Activated CD8-positive, alpha-beta memory T cell treated with anti-CD3 and anti-CD28 coated beads for 36 hours (primary cell): ENCODE data around the gene ATP8A1. TPM values are rescaled to one million over a fixed set of nuclear protein-coding genes. Genes with fewer than 3 reads are reported as not detected.

Experiments used
- CTCF ChIA-PET: fragments of 350-600 bp; sonication (Branson Sonifier 250); formaldehyde crosslinking; loops from one replicate; lab custom pipeline; 2021; ENCODE audit warnings: antibody characterized with exemption; lab: Charles Lee
- POLR2A ChIA-PET: fragments of 350-600 bp; sonication (Branson Sonifier 250); formaldehyde crosslinking; loops from one replicate; lab custom pipeline; 2021; ENCODE audit warnings: antibody characterized with exemption; lab: Charles Lee
- total RNA-seq, 2 experiments: library from RNA; stranded (reverse); gene quantifications; one replicate each; pipeline ENCODE4 v1.2.3, GENCODE V29; 2021

ATP8A1 gene
- total RNA-seq, 2 experiments from 2014 or later, result 28.9 to 29.1 TPM

- CTCF ChIA-PET, result interaction anchor here (0.6 to 0.8 kb wide), 2 partner anchors 49 to 151 kb away, joined by 3 to 5 read pairs; no protein-coding TSS in a partner anchor
- POLR2A ChIA-PET, result interaction anchor here (0.6 to 0.9 kb wide), 2 partner anchors 40 to 120 kb away, joined by 3 read pairs; no protein-coding TSS in a partner anchor
These were observed 49.7 kb downstream of the ATP8A1 start for GRCh38 chr4:42607011-42607726.

GRCh38 chr4:42605264-42605663 is 51.6 kb downstream of the ATP8A1 start:
- ChIA-PET POLR2A (interaction anchor here (0.6 to 0.7 kb wide), 2 partner anchors 26 to 43 kb away, joined by 3 to 5 read pairs; no protein-coding TSS in a partner anchor), CTCF (no interaction called here)

GRCh38 chr4:42603862-42604261 is 53.0 kb downstream of the ATP8A1 start:
- POLR2A ChIA-PET, result no interaction called here

GRCh38 chr4:42600578-42600977 is 56.3 kb downstream of the ATP8A1 start:
- CTCF ChIA-PET, result interaction anchor here (0.7 kb wide), 1 partner anchor 214 kb away, joined by 4 read pairs; no protein-coding TSS in a partner anchor

More at GRCh38 chr4:42603862-42604261, 53.0 kb downstream of the ATP8A1 start:
- CTCF ChIA-PET, result interaction anchor here (1.7 kb wide), 1 partner anchor 25 kb away, joined by 5 read pairs; no protein-coding TSS in a partner anchor

GRCh38 chr4:42596918-42597317 is 60.0 kb downstream of the ATP8A1 start:
- ChIA-PET POLR2A (interaction anchor here (1.0 kb wide), 1 partner anchor 59 kb away, joined by 5 read pairs; no protein-coding TSS in a partner anchor), CTCF (no interaction called here)

More at GRCh38 chr4:42600578-42600977, 56.3 kb downstream of the ATP8A1 start:
- POLR2A ChIA-PET, result no interaction called here

- CTCF ChIA-PET, result no interaction called here
- POLR2A ChIA-PET, result no interaction called here
These were observed 62.0 kb downstream of the ATP8A1 start for GRCh38 chr4:42594888-42595287.

GRCh38 chr4:42588909-42589308 is 68.0 kb downstream of the ATP8A1 start:
- CTCF ChIA-PET, result no interaction called here
- POLR2A ChIA-PET, result no interaction called here

- POLR2A ChIA-PET, result no interaction called here
- CTCF ChIA-PET, result interaction anchor here (1.1 kb wide), 1 partner anchor 40 kb away, joined by 4 read pairs; no protein-coding TSS in a partner anchor
These were observed 70.1 kb downstream of the ATP8A1 start for GRCh38 chr4:42586775-42587174.

GRCh38 chr4:42579903-42580302 is 77.0 kb downstream of the ATP8A1 start:
- ChIA-PET CTCF (no interaction called here), POLR2A (interaction anchor here (0.7 to 1.0 kb wide), 4 partner anchors 25 to 93 kb away, joined by 4 to 7 read pairs (median 5); partner anchors contain the start of gene ATP8A1)

- POLR2A ChIA-PET, result no interaction called here
- CTCF ChIA-PET, result no interaction called here
These were observed 78.7 kb downstream of the ATP8A1 start for GRCh38 chr4:42578187-42578586.

- ChIA-PET POLR2A (no interaction called here), CTCF (no interaction called here)
These were observed 82.0 kb downstream of the ATP8A1 start for GRCh38 chr4:42574870-42575430.

- POLR2A ChIA-PET, result no interaction called here
These were observed 83.7 kb downstream of the ATP8A1 start for GRCh38 chr4:42573249-42573648.

GRCh38 chr4:42570221-42570620 is 86.7 kb downstream of the ATP8A1 start:
- CTCF ChIA-PET, result interaction anchor here (1.7 kb wide), 1 partner anchor 121 kb away, joined by 3 read pairs; no protein-coding TSS in a partner anchor
- POLR2A ChIA-PET, result no interaction called here

More at GRCh38 chr4:42573249-42573648, 83.7 kb downstream of the ATP8A1 start:
- CTCF ChIA-PET, result no interaction called here

GRCh38 chr4:42568610-42569207 is 88.2 kb downstream of the ATP8A1 start:
- ChIA-PET POLR2A (interaction anchor here (0.6 kb wide), 1 partner anchor 104 kb away, joined by 3 read pairs; no protein-coding TSS in a partner anchor), CTCF (interaction anchor here (0.9 to 1.7 kb wide), 6 partner anchors 88 to 296 kb away, joined by 3 to 6 read pairs (median 3); partner anchors contain the start of gene ATP8A1)

GRCh38 chr4:42566835-42567234 is 90.1 kb downstream of the ATP8A1 start:
- ChIA-PET CTCF (no interaction called here), POLR2A (no interaction called here)

GRCh38 chr4:42562016-42562415 is 94.9 kb downstream of the ATP8A1 start:
- ChIA-PET CTCF (no interaction called here), POLR2A (no interaction called here)

- POLR2A ChIA-PET, result no interaction called here
- CTCF ChIA-PET, result interaction anchor here (0.8 kb wide), 1 partner anchor 207 kb away, joined by 3 read pairs; no protein-coding TSS in a partner anchor
These were observed 95.9 kb downstream of the ATP8A1 start for GRCh38 chr4:42561031-42561430.

GRCh38 chr4:42560467-42560861 is 96.4 kb downstream of the ATP8A1 start:
- ChIA-PET CTCF (interaction anchor here (0.8 kb wide), 1 partner anchor 208 kb away, joined by 3 read pairs; no protein-coding TSS in a partner anchor), POLR2A (no interaction called here)

GRCh38 chr4:42558156-42558555 is 98.7 kb downstream of the ATP8A1 start:
- CTCF ChIA-PET, result no interaction called here

More at GRCh38 chr4:42558156-42558555, 98.7 kb downstream of the ATP8A1 start:
- POLR2A ChIA-PET, result no interaction called here
